DMS153 treated with DMSO at 0.1 percent for 48 hours (cell line): ENCODE data around the gene BRD3.
"Not testable (repeated sequence)": the region's sequence is repeated elsewhere in the genome, so short reads cannot be mapped to it uniquely, and the experiment has no call there.

Experiments
- DNase-seq: peaks from one replicate; lab custom pipeline; 2025; ENCODE audit not compliant: unreplicated experiment; lab: John Stamatoyannopoulos, UW

BRD3 gene

DNA sequence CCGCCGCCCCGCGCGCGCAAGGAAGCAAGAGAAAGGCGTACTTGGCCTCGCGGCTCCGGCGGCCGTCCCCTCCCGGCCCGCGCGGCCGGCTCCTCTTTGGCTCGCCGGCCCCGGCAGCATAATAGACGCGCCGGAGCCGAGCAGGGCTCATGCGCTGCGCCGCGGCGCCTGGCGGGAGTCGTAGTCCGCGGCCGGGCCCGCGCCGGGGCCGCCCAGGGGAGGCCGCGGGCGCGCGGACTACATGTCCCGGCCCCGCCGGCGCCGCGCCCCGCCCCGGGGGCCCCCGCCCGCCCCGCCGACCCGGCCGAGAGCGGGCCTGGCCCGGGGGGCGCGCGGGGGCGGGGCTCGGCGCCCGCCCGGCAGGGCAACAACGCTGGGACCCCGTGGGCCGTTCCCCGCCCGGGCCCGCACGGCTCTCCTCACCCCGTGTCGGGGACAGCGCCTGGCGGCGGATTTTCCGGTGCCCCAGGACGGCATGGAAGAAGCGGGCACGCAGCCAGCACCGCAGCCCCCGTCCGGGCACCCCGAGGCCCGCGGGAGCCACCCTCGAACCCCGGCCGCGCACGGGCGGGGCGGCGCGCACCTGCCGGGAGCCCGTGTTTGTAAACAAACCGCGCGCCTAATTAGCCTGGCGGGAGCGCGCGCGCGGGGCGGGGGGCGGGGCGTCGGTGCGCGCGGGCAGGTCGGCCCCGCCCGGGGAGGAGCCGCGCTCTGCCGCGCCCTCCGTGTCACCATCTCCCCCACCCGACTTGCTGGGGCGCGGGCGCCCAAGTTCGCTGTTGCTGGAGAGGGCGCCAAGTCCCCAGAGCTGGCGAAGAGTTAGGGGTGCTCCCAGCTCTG, at the start of gene BRD3:
TSS of gene BRD3 (minus strand) at position 123 of the 840 bp plus-strand sequence. CDS start 14,549 bp downstream, outside the sequence.
- DNase-seq, result peak; percentile 47

DNA sequence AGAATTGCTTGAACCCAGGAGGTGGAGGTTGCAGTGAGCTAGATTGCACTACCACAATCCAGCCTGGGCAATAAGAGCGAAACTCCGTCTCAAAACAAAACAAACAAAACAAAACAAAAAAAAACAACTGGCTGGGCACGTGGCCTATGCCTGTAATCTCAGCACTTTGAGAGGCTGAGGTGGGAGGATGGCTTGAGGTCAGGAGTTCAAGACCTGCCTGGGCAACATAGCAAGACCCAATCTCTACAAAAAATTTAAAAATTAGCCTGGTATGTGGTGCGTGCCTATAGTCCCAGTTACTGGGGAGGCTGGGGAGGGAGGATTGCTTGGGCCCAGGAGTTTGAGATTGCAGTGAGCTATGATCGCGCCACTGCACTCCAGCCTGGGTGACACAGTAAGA, 44.7 kb upstream of the BRD3 start:
- no peak for DNase-seq

DNA sequence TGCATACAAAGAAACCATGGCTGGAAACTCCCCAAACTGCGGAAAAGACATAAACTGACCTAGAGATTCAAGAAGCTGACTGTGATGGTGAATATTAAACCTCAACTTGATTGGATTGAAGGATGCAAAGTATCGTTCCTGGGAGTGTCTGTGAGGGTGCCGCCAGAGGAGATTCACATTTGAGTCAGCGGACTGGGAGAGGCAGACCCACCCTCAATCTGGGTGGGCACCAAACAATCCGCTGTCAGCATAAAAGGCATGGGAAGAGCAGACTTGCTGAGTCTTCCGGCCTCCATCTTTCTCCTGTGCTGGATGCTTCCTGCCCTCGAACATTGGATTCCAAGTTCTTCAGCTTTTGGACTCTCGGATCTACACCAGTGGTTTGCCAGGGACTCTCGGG, 43.2 kb upstream of the BRD3 start:
- no peak for DNase-seq

DNA sequence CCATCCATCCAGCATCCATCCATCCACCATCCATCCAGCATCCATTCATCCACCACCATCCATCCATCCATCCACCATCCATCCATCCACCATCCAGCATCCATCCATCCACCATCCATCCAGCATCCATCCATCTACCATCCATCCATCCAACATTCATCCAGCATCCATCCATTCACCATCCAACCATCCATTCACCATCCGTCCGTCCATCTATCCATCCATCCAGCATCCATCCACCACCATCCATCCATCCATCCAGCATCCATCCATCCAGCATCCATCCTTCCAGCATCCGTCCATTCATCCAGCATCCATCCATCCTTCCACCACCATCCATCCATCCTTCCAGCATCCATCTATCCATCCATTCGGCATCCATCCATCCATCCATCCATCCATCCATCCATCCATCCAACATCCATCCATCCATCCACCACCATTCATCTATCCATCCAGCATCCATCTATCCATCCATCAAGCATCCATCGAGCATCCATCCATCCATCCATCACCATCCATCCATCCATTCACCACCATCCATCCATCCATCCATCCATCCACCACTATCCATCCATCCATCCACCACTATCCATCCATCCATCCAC, 35.7 kb upstream of the BRD3 start:
- DNase-seq, result no peak

DNA sequence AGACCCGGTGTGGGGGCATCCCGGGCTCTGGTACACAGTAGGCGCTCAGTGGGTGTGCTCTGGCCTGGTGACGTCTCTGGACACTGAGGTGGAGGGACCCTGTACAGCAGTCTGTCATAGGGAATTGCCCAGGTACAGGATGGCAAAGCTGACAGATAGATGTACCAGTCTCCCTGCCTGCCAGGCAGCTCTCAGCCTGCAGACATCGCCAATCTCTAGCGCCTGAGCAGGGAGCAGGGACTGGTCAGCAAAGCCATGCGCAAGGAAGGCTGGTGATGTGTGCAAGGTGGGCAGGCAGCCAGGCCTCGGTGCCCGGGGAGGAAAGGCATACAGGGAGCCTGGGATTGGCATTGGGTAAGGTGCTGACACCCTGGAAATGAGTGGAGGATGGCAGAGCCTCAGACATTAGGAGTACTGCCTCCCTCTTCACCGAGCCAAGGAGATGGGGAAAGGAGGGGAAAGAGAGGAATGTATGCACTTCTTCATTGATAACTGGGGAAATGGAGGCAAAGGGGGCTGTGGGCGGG, 33.9 kb upstream of the BRD3 start:
- DNase-seq, result no peak

DNA sequence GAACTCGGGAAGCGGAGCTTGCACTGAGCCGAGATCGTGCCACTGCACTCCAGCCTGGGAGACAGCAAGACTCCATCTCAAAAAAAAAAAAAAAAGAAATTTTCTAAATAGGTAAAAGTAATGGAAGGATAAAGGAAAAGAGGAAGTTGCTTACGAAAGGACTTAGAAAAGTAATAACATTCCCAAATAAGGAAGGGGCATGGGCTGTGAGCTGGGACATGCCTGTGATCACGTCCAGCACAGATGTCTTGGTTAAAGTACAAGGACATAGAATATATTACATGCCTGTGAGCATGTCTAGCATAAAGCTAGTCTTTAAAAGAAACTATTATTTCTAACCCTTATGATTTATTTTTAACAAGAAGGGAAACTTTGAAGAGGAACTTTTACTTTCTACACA, 33.3 kb upstream of the BRD3 start:
- not testable (repeated sequence) for DNase-seq

DNA sequence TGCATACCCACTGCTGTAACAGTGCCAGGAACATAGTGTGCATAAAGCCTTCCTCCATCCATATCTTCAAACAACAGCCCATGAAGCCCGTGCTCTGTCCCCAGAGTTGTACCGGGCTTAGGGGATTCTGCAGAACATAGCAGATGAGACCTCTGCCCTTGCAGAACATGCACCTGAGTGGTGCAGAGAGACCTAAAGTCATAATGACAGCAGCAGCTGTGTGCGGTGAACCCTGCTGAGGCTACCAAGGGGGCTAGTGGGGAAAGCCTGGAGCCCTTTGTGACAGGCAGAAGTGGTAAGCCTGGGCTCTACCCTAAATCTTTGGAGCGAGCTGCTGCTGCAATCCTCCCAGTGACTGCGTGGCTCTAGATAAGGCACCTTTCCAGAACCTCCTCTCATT, 32.2 kb upstream of the BRD3 start:
- DNase-seq, result no peak

DNA sequence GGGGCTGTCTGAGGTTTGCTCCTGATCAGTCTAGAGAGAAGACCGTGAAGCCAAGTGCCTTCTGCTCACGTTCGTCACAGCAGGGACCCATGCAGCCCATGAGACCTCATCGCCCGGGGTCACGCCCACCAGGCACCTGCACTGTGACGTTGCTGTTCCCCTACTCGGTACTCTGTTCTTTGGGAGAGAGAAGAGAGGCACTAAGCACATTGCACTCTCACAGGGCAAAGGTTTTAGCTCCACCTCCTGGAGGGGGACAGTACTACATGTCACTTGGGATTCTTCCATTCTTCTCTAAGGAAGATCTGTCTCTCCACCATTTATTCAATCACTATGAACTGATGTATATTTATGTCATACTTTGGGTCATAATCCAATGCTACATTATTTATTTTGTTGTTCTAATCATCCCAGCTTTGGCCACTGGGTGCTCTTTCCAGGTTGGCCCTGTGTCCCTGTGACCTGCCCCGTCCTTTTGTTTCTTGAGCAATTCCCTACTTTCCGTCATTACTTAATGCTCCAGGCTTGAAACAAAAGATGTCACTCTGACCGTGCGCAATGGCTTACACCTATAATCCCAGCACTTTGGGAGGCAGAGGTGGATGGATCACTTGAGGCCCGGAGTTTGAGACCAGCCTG, 31.4 kb upstream of the BRD3 start:
- DNase-seq, result peak; percentile 43

DNA sequence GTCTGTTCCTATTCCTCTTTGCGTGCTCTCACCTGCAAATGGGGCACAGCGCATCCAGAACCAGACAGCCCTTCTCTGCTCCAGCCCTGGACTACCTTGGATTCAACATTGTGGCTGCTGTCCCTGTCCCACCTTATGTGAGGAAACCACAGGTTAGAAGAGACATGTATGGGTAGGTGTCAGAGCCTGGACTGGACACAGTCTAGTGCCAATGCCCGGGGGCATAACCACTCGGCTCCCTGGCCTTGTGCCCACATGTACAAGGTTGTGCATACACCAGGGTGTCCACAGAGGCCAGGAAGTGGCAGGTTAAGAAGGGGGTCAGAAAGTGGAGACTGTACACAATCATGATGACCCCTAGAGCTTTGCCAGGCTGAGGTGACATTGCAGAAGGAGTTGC, 22.1 kb upstream of the BRD3 start:
- DNase-seq, result no peak

DNA sequence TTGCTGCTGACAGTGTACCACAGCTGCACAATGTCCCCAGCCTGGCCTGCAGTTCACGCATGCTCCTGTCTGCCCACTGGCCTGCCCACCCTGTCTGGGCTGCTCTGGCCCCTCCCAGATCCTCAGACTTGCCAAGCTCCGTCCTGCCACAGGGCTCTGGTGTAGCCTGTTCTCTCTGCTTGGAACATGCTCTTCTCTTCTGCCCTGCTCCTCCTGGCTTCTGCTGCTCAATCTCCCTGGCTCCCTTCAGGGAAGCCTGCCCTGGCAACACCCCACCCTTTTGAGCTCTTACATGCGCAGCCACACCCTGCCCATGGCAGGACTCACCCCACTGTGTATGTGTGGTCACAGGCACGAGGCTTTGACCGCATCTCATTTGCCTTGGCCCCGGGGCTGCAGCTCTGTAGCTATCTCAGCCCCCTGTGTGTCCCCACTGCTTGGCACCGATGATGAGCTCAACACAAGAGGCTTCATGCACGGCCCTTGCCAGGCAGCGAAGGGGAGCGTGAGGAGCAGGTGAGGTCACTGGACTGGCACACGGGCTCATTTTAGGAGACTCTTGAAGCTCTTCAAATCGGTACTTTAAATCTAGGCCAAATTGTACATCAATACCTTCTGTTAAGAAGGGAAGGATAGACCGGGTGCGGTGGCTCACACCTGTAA, 20.4 kb upstream of the BRD3 start:
- DNase-seq, result no peak

DNA sequence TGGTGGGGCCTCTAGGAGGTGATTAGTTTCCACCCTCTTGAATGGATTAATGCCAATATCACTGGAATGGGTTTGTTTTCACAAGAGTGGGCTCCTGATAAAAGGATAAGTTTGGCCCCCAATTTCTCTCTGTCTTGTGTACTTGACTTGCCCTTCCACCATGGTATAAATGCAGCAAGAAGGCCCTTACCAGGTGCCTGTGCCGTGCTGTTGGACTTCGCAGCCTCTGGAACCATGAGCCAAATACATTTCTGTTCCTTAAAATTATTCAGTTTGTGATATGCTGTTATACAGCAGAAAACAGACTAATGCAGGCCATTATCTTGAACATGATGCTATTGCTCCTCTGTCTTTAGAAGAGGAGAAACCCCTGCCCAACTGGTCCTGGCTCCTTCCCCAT, 17.8 kb upstream of the BRD3 start:
- no peak for DNase-seq

DNA sequence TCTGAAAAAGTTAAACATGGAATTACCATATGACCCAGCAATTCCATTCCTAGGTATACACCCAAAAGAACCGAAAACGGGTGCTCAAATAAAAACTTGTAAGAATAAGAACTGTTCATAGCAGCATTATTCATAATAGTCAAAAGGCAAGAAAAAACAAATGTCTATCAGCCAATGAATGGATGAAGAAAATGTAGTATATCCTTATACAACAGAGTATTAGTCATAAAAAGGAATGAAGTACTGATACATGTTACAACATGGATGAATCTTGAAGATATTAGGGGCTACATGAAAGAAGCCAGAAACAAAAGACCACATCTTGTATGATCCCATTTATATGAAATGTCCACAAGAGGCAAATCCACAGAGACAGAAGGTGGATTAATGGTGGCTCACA, 15.6 kb upstream of the BRD3 start:
- DNase-seq, result no peak

DNA sequence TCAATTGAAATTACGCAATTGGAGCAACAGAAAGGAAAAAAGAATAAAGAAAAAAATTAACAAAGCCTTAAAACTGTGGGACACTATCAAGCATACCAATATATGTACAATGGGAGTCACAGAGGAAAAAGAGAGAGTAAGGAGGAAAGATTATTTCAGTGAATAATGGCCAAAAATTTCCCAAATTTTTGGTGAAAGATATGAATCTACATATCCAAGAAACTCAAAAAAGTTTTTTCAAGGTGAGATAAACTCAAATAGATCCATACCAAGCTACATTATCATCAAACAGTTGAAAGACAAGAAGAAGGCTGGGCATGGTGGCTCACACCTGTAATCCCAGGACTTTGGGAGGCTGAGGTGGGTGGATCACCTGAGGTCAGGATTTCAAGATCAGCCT, 8.8 kb upstream of the BRD3 start:
- DNase-seq, result no peak

DNA sequence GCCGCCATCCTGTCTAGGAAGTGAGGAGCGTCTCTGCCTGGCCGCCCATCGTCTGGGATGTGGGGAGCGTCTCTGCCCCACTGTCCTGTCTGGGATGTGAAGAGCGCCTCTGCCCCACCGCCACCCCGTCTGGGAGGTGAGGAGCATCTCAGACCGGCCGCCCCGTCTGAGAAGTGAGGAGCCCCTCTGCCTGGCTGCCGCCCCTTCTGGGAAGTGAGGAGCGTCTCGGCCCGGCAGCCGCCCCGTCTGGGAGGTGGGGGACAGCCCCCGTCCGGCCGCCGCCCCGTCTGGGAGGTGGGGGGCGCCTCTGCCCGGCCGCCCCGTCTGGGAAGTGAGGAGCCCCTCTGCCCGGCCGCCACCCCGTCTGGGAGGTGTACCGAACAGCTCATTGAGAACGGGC, 7.9 kb upstream of the BRD3 start:
- DNase-seq, result not testable (repeated sequence)

DNA sequence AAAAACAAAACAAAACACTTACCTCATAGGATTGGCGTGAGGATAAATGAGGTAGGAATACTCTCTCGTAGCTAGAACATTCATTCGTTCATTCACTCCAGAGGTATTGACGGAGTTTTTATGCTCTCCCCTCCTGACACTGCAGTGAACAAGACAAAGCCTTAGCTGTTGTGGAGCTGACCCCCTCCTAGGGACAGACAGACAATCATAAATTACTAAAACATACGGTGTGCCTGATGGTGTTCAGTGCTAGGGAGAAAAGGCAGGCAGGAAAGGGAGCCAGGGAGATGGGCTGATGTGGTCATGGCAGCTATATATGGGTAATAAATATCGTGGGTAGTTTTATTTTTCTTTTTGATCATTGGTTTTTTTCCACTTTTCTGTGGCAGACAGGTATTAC, 5.7 kb upstream of the BRD3 start:
- DNase-seq, result no peak

DNA sequence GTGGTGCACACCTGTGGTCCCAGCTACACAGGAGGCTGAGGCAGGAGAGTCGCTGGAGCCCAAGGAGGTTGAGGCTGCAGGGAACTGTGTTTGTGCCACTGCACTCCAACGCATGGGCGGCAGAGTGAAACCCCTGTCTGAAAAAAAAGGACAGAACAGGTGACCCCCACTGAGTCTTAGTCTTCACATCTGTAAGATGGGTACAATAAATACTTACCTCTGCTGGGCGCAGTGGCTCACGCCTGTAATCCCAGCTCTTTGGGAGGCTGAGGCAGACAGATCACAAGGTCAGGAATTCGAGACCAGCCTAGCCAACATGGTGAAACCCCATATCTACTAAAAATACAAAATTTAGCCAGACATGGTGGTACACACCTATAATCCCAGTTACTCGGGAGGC, 4.9 kb upstream of the BRD3 start:
- not testable (repeated sequence) for DNase-seq

DNA sequence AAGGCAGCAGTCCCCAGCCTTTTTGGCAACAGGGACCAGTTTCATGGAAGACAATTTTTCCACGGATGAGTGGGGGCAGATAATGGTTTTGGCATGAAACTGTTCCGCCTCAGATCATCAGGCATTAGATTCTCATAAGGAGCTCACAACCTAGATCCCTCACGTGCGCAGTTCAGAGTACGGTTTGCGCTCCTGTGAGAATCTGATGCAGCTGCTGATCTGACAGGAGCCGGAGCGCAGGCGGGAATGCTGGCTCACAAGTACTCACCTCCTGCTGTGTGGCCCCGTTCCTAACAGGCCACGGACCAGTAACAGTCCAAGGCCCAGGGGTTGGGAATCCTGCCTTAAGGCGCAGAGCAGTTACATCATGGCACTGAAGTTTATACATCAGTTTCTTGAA, 3.3 kb upstream of the BRD3 start:
- DNase-seq, result no peak

DNA sequence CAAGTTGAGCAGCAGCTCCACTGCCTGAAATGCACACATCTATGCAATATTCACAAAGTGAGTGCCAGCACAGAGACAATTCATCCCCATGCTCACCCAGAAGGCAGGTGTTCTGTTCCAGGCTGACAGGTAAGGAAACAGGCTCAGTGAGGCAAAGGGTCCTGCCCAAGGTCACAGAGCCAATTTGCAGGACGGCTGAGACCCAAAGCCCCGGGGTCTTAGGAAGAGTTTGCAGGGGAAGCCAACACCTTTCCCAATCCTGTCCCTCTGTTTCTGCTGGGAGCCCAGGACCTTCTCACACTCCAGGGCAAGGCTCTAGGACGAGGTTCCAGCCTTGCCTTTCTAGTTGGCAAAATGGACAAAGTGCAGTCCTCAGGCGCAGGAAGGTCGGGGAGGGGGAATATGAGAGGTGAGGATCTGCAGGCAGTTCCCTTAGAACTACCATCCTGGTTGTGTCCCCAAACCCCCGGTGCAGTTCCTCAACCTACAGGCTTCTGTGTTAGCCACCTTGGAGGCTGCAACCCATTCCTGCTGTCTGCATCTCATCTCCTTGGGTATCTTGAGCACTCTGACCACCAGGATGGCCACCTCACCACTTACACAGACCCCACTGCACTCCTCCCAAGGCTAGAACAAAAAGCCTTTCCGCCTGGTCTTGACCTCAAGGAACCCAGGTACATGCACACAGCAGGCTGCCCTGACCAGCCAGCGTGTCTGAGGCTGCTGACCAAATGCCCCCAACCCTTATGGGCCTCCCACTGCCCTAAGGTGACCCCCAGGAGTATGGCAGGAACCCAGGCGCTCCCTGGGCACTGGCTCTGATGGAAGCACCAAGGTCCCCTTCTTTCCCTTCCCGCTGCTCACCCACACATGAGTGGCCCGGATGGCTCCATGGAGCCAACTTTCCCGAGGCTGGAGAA, 1.9 kb upstream of the BRD3 start:
- no peak for DNase-seq

DNA sequence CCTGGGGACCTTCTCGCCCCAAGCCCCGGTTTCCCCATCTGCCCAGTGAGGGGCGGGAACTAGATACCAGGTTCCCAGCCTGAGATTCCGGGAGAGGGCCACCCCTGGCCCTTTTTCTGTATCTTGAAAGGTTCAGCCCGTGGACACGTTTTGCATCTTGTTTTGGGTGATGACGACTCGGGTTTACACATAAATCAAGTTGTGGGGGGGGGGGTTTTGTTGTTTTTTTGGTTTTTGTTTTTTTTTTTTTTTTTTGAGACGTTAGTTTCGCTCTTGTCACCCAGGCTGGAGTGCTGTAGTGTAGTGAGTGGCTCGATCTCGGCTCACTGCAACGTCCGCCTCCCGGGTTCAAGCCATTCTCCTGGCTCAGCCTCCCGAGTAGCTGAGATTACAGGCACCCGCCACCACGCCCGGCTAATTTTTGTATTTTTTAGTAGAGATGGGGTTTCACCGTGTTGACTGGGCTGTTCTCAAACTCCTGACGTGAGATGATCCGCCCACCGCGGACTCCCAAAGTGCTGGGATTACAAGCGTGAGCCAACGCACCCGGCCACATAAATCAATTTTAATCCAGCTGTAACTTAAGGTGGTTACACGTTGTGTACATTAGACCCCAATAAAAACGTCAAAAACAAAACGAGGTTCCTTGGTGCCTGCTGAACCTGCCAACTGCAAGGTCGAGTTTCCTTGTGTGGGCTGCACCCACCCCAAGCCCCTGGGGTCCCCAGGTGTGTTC, 1.1 kb upstream of the BRD3 start:
- no peak for DNase-seq
